ENCODE measurements around the gene MYO7A. TPM values are rescaled to one million over a fixed set of nuclear protein-coding genes. Genes with fewer than 3 reads are reported as not detected.

The MYO7A gene
- total and polyA plus RNA-seq, 2 experiments from 2014 or later, result 1.8 to 5.4 TPM

GRCh38 chr11:77188633-77189491 lies 60.8 kb downstream of the MYO7A start:
- no peak overlapping the region for H2AFZ ChIP-seq
- ATAC-seq (peak; percentile 74), DNase-seq (ENCODE audit: low spot score) (peak; percentile 64)
- H3K4me1 ChIP-seq (ENCODE audit: insufficient read depth), result peaks cover 4% of the 10 kb centered on the region; the same call in 1 of the 2 replicates
- Mint-ChIP-seq H3K9me3 (no peaks in the 10 kb centered on the region), H3K27me3 (ENCODE audit: insufficient read depth, low read depth, poor library complexity) (peaks cover 12% of the 10 kb centered on the region), H3K36me3 (ENCODE audit: low read depth) (no peaks in the 10 kb centered on the region), H3K4me3 (no peak overlapping the region), H3K4me1 (peaks cover 16% of the 10 kb centered on the region), H3K27ac (peak overlapping the region; percentile 47)
- no peak overlapping the region for H3K4me3 ChIP-seq
- TF ChIP-seq REST (IDR thresholded peaks at IDR 0.05; ENCODE audit: unreplicated experiment), result no peak
- TF ChIP-seq EZH2 (IDR thresholded peaks at IDR 0.05; ENCODE audit: low read depth, unreplicated experiment), result no peak
- TF ChIP-seq CTCF (conservative IDR thresholded peaks at IDR 0.05; ENCODE audit: low read depth in 2 of 2), result peak in 1 of 2 experiments; percentile 7; a peak in 1 of 4 replicates
- no peak for TF ChIP-seq ZNF331 (CRISPR knock-in tag; IDR thresholded peaks at IDR 0.05; ENCODE audit: low read depth)
- TF ChIP-seq EZH2phosphoT487 (IDR thresholded peaks at IDR 0.05; ENCODE audit: unreplicated experiment), result no peak
- no peak for TF ChIP-seq POLR2AphosphoS5 (IDR thresholded peaks at IDR 0.05; ENCODE audit: low read depth)
- TF ChIP-seq STAT1 (IDR thresholded peaks at IDR 0.05; ENCODE audit: unreplicated experiment), result no peak
- TF ChIP-seq JUNB (IDR thresholded peaks at IDR 0.05; ENCODE audit: unreplicated experiment), result no peak
- TF ChIP-seq CREB1 (CRISPR knock-in tag; IDR thresholded peaks at IDR 0.05; ENCODE audit: low read depth), result no peak
- no peak overlapping the region for H3K27ac ChIP-seq (ENCODE audit: low read depth)
- H3K36me3 ChIP-seq (ENCODE audit: insufficient read depth), result no peaks in the 10 kb centered on the region
- H3K4me2 ChIP-seq, result no peak overlapping the region
- H3K79me2 ChIP-seq (replicated peaks; ENCODE audit: insufficient read depth), result no peaks in the 10 kb centered on the region
- no peaks in the 10 kb centered on the region; the same call in 1 of the 2 replicates for H3F3A ChIP-seq (replicated peaks; ENCODE audit: low read depth)
- H3K27me3 ChIP-seq (ENCODE audit: insufficient read depth), result no peaks in the 10 kb centered on the region
- H3K9me2 ChIP-seq (ENCODE audit: insufficient read depth), result 0 out of 2 replicates have a peak, but pooled peaks cover 7% of the 10 kb centered on the region
- H4K20me1 ChIP-seq (replicated peaks; ENCODE audit: insufficient read depth), result no peaks in the 10 kb centered on the region
